ENCODE data around the gene CBLN3.

Gene CBLN3

GRCh38 chr14:24379907-24380730 is 49.3 kb downstream of the CBLN3 start:
- DNase-seq (ENCODE audit: low spot score), result no peak

GRCh38 chr14:24378981-24379906 is 50.2 kb downstream of the CBLN3 start:
- no peak for DNase-seq (ENCODE audit: low spot score)

- no peak for DNase-seq (ENCODE audit: low spot score)
Measured at GRCh38 chr14:24378327-24378726, 51.1 kb downstream of the CBLN3 start.

GRCh38 chr14:24377657-24378056 is 51.8 kb downstream of the CBLN3 start:
- no peak for DNase-seq (ENCODE audit: low spot score)

- no peak for DNase-seq (ENCODE audit: low spot score)
Measured at GRCh38 chr14:24377126-24377525, 52.3 kb downstream of the CBLN3 start.
